IPS-15b (cell line): ENCODE data around the gene SLC66A2.

ENCODE experiments used
- H3K27me3 ChIP-seq: one replicate; pipeline ENCODE4 v1.6.1; 2013; ENCODE audit warnings: low read length; ENCODE audit not compliant: control insufficient read depth, insufficient read depth
- H3K36me3 ChIP-seq: one replicate; pipeline ENCODE4 v1.6.1; 2013; ENCODE audit warnings: low read length; ENCODE audit not compliant: control insufficient read depth, insufficient read depth
- H3K4me1 ChIP-seq: one replicate; pipeline ENCODE4 v1.6.1; 2013; ENCODE audit warnings: mild to moderate bottlenecking, low read length; ENCODE audit not compliant: control insufficient read depth, insufficient read depth
- H3K4me3 ChIP-seq: one replicate; pipeline ENCODE4 v1.5.1; 2013; ENCODE audit warnings: low read depth, low read length
- H3K9ac ChIP-seq: one replicate; pipeline ENCODE4 v1.6.1; 2013; ENCODE audit warnings: low read depth, mild to moderate bottlenecking, low read length
- H3K9me3 ChIP-seq: one replicate; pipeline ENCODE4 v1.6.1; 2013; ENCODE audit warnings: mild to moderate bottlenecking, low read length; ENCODE audit not compliant: control insufficient read depth, insufficient read depth

The SLC66A2 gene

DNA sequence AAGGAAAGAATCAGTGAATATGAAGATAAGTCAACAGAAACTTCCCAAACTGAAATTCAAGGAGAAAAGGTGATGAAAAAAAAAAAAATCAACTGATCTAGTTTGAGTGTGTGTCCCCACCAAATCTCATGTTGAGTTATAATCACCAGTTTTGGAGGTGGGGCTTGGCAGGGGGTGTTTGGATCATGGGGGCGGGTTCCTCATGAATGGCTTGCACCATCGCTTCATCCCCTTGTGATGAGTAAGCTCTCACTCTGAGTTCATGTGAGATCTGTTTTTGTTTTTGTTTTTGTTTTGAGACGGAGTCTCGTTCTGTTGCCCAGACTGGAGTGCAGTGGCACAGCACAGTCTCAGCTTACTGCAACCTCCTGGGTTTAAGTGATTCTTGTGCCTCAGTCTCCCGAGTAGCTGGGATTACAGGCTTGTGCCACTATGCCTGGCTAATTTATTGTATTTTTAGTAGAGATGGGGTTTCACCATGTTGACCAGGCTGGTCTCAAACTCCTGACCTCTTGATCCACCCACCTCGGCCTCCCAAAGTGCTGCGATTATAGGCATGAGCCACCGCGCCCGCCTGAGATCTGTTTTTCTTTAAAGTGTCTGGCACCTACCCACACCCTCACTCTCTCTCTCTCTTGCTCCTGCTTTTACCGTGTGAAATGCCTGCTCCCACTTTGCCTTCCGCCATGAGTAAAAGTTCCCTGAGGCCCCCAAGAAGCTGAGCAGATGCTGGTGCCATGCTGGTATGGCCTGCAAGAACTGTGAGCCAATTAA, 4.0 kb upstream of the SLC66A2 start:
- Histone ChIP-seq H3K9me3 (no peaks in the 10 kb centered on the region), H3K4me3 (no peak overlapping the region), H3K27me3 (peaks cover 56% of the 10 kb centered on the region), H3K4me1 (peaks cover 21% of the 10 kb centered on the region), H3K36me3 (no peaks in the 10 kb centered on the region), H3K9ac (no peak overlapping the region)

DNA sequence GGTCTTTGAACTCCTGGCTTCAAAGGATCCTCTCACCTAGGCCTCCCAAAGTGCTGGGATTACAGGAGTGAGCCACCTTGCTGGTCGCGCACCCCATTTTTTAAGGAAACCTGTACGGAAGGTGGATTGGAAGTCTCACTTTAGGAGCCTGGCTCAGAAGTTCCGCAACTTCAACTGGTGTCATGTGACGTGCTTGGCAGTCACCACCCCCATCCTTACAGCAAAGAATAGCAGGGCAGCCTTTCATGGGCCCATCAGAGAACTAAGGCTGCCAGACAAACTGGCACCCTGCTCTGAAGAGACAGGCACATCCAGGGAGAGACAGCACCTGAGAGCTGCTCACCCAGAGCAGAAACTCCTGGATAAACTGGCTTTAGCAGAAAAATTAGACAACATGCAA, 3.3 kb upstream of the SLC66A2 start:
- peaks cover 59% of the 10 kb centered on the region for H3K27me3 ChIP-seq
- H3K9me3 ChIP-seq, result no peaks in the 10 kb centered on the region
- peaks cover 17% of the 10 kb centered on the region for H3K4me1 ChIP-seq
- no peak overlapping the region for H3K9ac ChIP-seq
- no peaks in the 10 kb centered on the region for H3K36me3 ChIP-seq
- H3K4me3 ChIP-seq, result no peak overlapping the region

DNA sequence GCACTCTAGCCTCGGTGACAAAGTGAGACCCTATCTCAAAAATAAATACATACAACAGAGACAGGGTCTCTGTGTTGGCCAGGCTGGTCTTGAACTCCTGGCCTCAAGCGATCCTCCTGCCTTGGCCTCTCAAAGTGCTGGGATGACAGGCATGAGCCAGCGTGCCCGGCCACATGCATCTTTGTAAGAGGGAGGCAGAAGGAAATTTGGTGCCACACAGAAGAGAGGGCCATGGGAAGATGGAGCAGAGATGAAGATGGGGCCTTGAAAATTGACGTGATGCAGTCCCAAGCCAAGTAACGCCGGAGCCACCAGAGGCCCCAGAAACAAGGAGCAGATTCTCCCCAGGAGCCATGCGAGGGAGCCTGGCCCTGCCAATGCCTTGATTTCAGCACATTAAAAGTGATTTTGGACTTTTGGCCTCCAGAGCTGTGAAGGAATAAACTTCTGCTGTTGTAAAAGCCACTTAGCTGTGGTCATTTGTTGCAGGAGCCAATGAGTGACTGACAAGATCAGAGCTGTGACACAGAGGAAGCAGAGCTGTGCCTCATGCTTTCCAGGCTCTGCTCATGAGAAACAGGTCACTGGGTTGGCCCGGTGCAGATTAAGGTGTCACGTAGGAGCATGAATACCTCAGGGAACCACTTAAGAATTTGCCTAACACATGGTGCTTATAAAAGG, 2.7 kb upstream of the SLC66A2 start:
- peaks cover under 1% of the 10 kb centered on the region for H3K36me3 ChIP-seq
- no peak overlapping the region for H3K4me3 ChIP-seq
- H3K27me3 ChIP-seq, result peaks cover 56% of the 10 kb centered on the region
- H3K9ac ChIP-seq, result no peak overlapping the region
- H3K9me3 ChIP-seq, result no peaks in the 10 kb centered on the region
- H3K4me1 ChIP-seq, result peaks cover 12% of the 10 kb centered on the region

DNA sequence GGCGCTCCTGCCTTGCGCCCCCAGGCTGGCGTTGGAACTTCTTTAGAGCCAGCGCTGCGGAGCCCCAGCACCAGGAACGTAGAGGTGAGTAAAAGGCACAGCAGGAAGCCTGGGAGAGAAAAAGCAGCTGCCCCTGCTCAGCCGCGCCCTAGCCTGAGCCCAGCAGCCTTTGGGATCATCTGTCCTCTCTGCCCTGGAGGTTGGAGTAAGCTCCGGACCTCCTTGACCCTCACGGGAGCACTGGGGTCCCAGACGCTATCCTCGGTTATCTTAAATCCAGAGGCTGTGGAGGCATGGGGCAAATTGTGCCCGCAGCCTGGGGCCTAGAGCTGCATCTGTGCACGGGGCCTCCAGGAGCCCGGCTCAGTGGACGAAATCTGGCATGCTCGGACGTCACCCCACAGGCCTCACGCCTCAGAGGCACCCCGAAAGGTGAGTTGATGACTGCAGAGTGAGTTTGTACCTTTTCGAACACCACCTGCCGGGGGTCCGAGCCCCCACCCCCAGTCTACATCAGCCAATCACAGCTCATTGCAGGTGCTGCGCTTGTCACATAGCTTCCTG, 1.6 kb upstream of the SLC66A2 start:
- Histone ChIP-seq H3K27me3 (peaks cover 46% of the 10 kb centered on the region), H3K4me3 (no peak overlapping the region), H3K9ac (no peak overlapping the region), H3K4me1 (peaks cover 8% of the 10 kb centered on the region), H3K36me3 (peaks cover 2% of the 10 kb centered on the region), H3K9me3 (no peaks in the 10 kb centered on the region)

DNA sequence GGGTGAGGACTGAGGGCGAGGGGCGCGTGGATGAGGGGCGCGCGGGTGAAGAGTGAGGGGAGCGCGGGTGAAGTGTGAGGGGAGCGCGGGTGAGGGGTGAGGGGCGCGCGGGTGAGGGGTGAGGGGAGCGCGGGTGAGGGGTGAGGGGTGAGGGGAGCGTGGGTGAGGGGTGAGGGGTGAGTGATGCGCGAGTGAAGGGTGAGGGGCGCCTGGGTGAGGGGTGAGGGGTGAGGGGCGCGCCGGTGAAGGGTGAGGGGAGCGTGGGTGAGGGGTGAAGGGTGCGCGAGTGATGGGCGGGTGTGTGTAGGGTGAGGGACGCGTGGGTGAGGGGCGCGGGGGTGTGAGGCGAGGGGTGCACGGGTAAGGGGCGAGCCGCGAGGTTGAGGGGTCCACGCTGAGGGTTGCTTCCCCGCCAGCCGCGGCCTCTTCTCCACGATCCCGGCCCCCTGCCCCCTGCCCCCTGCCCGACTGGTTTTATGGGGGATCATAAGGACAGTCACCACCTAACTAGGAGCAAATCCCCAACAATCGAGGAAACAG, 1.1 kb upstream of the SLC66A2 start:
- no peak overlapping the region for H3K9ac ChIP-seq

DNA sequence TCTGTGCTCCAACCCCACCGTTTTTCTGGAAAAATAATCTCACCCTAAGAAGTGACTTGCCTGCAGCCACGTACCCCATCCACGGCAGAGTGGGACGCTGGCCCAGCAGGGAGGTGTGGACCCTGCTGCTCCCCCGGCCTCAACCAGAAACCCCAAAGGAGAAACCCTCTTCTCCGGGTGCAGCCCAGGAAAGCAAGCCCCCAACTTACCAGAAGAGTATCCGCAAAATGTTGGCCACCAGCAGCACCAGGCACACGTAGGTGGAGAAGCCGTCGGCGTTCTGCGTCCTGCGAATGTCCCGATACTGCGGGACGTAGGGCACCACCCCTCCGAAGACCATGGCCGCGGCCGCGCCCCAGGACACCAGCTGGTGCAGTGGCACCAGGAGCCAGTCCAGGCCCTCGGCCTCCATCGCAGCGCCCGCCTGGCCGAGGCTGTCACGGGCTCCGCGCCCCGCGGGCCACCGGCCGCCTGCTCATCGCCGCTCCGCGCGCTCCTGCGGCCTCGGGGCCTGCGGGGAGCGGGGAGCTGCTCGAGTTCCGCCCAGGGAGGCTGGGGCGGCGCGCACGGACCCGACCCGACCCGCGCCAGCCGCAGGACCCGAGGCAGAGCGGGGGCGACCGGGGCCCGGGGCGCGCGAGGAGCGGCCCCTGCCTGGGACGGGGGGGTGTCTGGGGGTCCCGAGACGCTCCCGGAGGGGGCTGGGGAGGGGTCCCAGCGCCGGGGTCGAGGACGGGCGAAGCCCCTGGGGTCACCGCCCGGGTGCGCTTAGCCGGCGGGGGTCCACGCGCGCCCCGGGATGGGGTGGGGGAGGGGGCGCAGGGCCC, 725 bp downstream of the SLC66A2 start:
- Histone ChIP-seq H3K9me3 (no peaks in the 10 kb centered on the region), H3K4me3 (peak overlapping the region; percentile 58), H3K9ac (no peak overlapping the region), H3K4me1 (peaks cover 8% of the 10 kb centered on the region), H3K27me3 (peaks cover 37% of the 10 kb centered on the region), H3K36me3 (peaks cover 2% of the 10 kb centered on the region)

More for the DNA sequence above, 1.1 kb upstream of the SLC66A2 start:
- peaks cover 46% of the 10 kb centered on the region for H3K27me3 ChIP-seq
- peaks cover 2% of the 10 kb centered on the region for H3K36me3 ChIP-seq
- no peaks in the 10 kb centered on the region for H3K9me3 ChIP-seq
- peaks cover 8% of the 10 kb centered on the region for H3K4me1 ChIP-seq
- peak overlapping the region; percentile 43 for H3K4me3 ChIP-seq

DNA sequence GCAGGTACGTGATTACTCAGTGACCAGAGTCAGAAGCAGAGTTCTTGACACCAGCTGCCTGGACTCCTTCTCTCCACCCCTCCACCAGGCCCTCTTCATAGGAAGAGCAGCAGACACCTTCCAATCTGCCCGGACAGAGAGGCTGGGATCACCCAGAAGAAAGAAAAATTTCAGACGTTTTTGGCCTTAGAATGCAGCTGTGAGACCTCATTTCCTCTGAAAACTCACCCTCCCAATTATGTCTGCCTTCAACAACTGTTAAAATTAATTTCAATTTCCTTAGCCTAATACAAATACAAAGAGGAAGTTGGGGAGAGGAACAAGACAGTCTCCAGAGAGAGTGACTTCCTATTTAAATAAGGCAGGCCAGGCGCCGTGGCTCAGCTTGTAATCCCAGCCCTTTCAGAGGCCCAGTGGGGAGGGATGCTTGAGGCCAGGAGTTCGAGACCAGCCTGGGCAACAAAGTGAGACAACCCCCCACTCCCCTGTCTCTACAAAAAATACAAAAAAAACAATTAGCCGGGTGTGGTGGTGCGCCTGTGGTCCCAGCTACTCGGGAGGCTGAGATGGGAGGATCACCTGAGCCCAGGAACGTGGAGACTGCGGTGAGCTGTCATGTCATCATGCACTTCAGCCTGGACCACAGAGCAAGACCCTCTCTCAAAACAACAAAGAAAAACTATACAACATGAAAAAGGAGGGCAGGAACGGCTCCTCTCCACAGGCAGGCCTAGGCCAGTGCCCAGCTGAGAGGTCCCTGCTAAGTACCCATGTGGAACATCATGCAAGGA, 1.6 kb downstream of the SLC66A2 start:
- Histone ChIP-seq H3K4me3 (peak overlapping the region; percentile 58), H3K9ac (no peak overlapping the region), H3K27me3 (peaks cover 30% of the 10 kb centered on the region)

DNA sequence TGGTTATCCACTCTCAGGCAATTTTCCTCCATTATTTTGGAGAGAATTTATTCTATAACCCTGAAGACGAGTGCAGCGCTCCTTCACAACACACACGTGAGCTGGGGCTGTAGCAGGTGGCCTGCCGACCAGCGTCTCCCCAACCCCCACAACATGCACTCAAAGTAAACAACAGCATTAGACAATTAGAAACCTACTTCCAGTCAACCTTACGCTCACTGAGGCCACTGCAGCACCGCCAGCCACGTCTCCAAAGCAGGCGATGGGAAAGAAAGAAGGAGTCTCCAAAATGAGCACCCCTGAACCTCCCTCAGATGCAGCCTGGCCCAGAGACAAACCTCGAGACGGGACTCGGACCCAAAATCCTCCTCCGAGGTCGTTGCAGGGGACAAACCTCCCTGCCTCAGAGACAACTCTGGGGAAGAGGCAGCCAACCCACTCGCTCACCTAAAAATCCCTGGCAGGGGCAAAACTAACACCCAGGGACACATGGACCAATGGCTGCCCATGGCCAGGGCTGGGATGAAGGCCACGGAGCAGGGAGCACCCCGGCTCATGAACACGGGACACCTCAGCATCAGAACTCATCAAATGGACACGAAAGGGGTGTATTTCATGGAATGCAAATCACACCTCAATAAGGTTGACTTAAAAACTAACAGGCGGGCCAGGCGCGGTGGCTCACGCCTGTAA, 2.6 kb downstream of the SLC66A2 start:
- Histone ChIP-seq H3K27me3 (peaks cover 21% of the 10 kb centered on the region), H3K9me3 (no peaks in the 10 kb centered on the region), H3K4me1 (no peaks in the 10 kb centered on the region), H3K9ac (no peak overlapping the region), H3K36me3 (peaks cover 6% of the 10 kb centered on the region), H3K4me3 (no peak overlapping the region)

More for the DNA sequence above, 1.6 kb downstream of the SLC66A2 start:
- H3K4me1 ChIP-seq, result peaks cover 4% of the 10 kb centered on the region
- H3K36me3 ChIP-seq, result peaks cover 6% of the 10 kb centered on the region
- H3K9me3 ChIP-seq, result no peaks in the 10 kb centered on the region

DNA sequence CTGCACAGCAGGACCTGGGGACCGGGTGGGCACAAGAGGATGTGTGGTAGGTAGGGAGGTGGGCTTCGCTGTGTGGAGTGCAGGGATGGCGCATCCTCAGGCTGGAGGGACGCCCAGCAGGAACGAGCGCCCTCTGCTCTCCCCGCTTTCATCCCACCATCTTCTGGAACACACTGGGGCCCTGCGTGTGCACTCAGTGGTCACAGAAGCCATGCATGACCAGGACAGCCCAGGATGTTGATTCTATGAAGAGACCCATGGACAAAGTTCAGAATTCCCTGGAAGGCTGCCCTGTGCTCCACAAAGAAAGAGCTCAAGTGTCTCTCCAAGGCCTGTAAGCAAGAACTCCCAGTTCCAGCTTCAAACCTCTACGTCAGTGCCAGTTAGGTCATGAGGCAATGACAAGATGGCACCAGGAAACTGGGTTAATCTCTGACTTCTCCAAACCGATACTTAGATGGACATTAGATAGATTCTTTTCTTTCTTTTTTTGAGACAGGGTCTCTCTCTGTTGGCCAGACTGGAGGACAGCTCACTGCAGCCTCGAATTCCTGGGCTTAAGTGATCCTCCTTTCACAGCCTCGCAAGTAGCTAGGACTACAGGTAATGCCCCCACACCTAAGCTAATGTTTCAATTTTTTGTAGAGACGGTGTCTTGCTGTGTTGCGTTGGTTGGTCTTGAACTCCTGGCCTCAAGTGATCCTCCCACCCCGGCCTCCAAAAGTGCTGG, 3.4 kb downstream of the SLC66A2 start:
- H3K9me3 ChIP-seq, result no peaks in the 10 kb centered on the region
- no peak overlapping the region for H3K9ac ChIP-seq
- no peak overlapping the region for H3K4me3 ChIP-seq
- peaks cover 13% of the 10 kb centered on the region for H3K27me3 ChIP-seq
- no peaks in the 10 kb centered on the region for H3K4me1 ChIP-seq
- H3K36me3 ChIP-seq, result peaks cover 6% of the 10 kb centered on the region
